GM06990 (cell line): Measurements from ENCODE around the gene CDH12.

ENCODE experiments used
- DNase-seq: peaks from one replicate; pipeline ENCODE4 v3.0.0-alpha.2; 2011; ENCODE audit not compliant: insufficient read length; ENCODE audit errors: extremely low read depth
- H3K27me3 ChIP-seq: replicated peaks from 2 replicates; pipeline ENCODE4 v1.6.0; 2011; ENCODE audit warnings: low read length; ENCODE audit not compliant: control insufficient read depth, insufficient read depth
- H3K36me3 ChIP-seq: 2 replicates; pipeline ENCODE4 v1.5.1; 2011; ENCODE audit warnings: low read length; ENCODE audit not compliant: control insufficient read depth, insufficient read depth
- H3K4me3 ChIP-seq: replicated peaks from 2 replicates; pipeline ENCODE4 v1.5.1; 2011; ENCODE audit warnings: low read depth, mild to moderate bottlenecking, control low read depth, low read length
- CTCF ChIP-seq: IDR thresholded peaks from 2 replicates; pipeline ENCODE4 v1.5.1; 2011; ENCODE audit warnings: low read length, control low read depth, mild to moderate bottlenecking, inconsistent platforms; ENCODE audit not compliant: insufficient read depth, poor library complexity, severe bottlenecking

Gene CDH12

GRCh38 chr5:22470408-22470807 is 382.7 kb downstream of the CDH12 start:
- Histone ChIP-seq H3K27me3 (no peaks in the 10 kb centered on the region), H3K4me3 (no peak overlapping the region), H3K36me3 (no peaks in the 10 kb centered on the region)
- TF ChIP-seq CTCF = no peak
- DNase-seq = no peak

- H3K27me3 ChIP-seq = no peaks in the 10 kb centered on the region
- TF ChIP-seq CTCF = no peak
- H3K36me3 ChIP-seq = no peaks in the 10 kb centered on the region
- no peak overlapping the region for H3K4me3 ChIP-seq
- DNase-seq = no peak
These were observed 387.5 kb downstream of the CDH12 start for GRCh38 chr5:22465616-22466015.

GRCh38 chr5:22465177-22465576 is 388.0 kb downstream of the CDH12 start:
- no peak for DNase-seq
- H3K27me3 ChIP-seq = no peaks in the 10 kb centered on the region
- H3K36me3 ChIP-seq = no peaks in the 10 kb centered on the region
- H3K4me3 ChIP-seq = no peak overlapping the region
- TF ChIP-seq CTCF = no peak

GRCh38 chr5:22460189-22460588 is 393.0 kb downstream of the CDH12 start:
- DNase-seq = no peak
- H3K36me3 ChIP-seq = no peaks in the 10 kb centered on the region
- no peak for TF ChIP-seq CTCF

GRCh38 chr5:22432905-22433304 is 420.2 kb downstream of the CDH12 start:
- Histone ChIP-seq H3K4me3 (no peak overlapping the region), H3K36me3 (no peaks in the 10 kb centered on the region), H3K27me3 (no peaks in the 10 kb centered on the region)
- TF ChIP-seq CTCF = no peak
- DNase-seq = no peak

More at GRCh38 chr5:22460189-22460588, 393.0 kb downstream of the CDH12 start:
- Histone ChIP-seq H3K27me3 (no peaks in the 10 kb centered on the region), H3K4me3 (no peak overlapping the region)

GRCh38 chr5:22431840-22432239 is 421.3 kb downstream of the CDH12 start:
- TF ChIP-seq CTCF = no peak
- no peak overlapping the region for H3K4me3 ChIP-seq
- H3K27me3 ChIP-seq = no peaks in the 10 kb centered on the region
- DNase-seq = no peak
- no peaks in the 10 kb centered on the region for H3K36me3 ChIP-seq
